Activated CD4-positive, alpha-beta T cell treated with anti-CD3 and anti-CD28 coated beads, Interleukin-2, amount 10 ng/mL, durations not matched to agents 24 days and 14 days (primary cell): ENCODE measurements around the gene ACOT7. TPM values are rescaled to one million over a fixed set of nuclear protein-coding genes. Genes with fewer than 3 reads are reported as not detected.

Source experiments
- DNase-seq: peaks from one replicate; pipeline ENCODE4 v3.0.0; 2022
- H3K27ac Mint-ChIP-seq: one replicate; pipeline ENCODE4 v1.8.0; 2022; ENCODE audit warnings: mild to moderate bottlenecking, mixed read lengths
- H3K27me3 Mint-ChIP-seq: one replicate; pipeline ENCODE4 v1.8.0; 2022; ENCODE audit warnings: mixed read lengths
- H3K36me3 Mint-ChIP-seq: one replicate; pipeline ENCODE4 v1.8.0; 2022; ENCODE audit warnings: low read depth, mild to moderate bottlenecking, mixed read lengths
- H3K4me1 Mint-ChIP-seq: one replicate; pipeline ENCODE4 v1.8.0; 2021; ENCODE audit warnings: mixed read lengths
- H3K4me3 Mint-ChIP-seq: one replicate; pipeline ENCODE4 v1.8.0; 2022; ENCODE audit warnings: mild to moderate bottlenecking, moderate library complexity, mixed read lengths
- H3K9me3 Mint-ChIP-seq: one replicate; pipeline ENCODE4 v1.8.0; 2021; ENCODE audit warnings: mixed read lengths
- intact Hi-C: fragments of 100-400 bp; cut with micrococcal nuclease; formaldehyde crosslinking; loops from one replicate; pipeline ENCODE4 v1.15.1; 2023
- total RNA-seq: library from RNA; stranded (reverse); gene quantifications from 2 replicates; pipeline ENCODE4 v1.2.3, GENCODE V29; 2022

The ACOT7 gene
- total RNA-seq, 1 donor from 2014 or later, result 133 TPM

GRCh38 chr1:6251233-6251632 is 142.3 kb downstream of the ACOT7 start:
- intact Hi-C loops, result no loop called here

GRCh38 chr1:6249739-6250689 is 143.6 kb downstream of the ACOT7 start:
- no peaks in the 10 kb centered on the region for H3K36me3 Mint-ChIP-seq

More at GRCh38 chr1:6251233-6251632, 142.3 kb downstream of the ACOT7 start:
- H3K27me3 Mint-ChIP-seq, result peaks cover 35% of the 10 kb centered on the region
- no peaks in the 10 kb centered on the region for H3K36me3 Mint-ChIP-seq
- no peak for DNase-seq
- H3K9me3 Mint-ChIP-seq, result no peaks in the 10 kb centered on the region
- no peak overlapping the region for H3K27ac Mint-ChIP-seq
- H3K4me1 Mint-ChIP-seq, result peaks cover 8% of the 10 kb centered on the region
- H3K4me3 Mint-ChIP-seq, result no peak overlapping the region

GRCh38 chr1:6248932-6249738 is 144.4 kb downstream of the ACOT7 start:
- no peaks in the 10 kb centered on the region for H3K9me3 Mint-ChIP-seq
- H3K27ac Mint-ChIP-seq, result no peak overlapping the region

More at GRCh38 chr1:6249739-6250689, 143.6 kb downstream of the ACOT7 start:
- peaks cover 10% of the 10 kb centered on the region for H3K4me1 Mint-ChIP-seq
- no peak overlapping the region for H3K4me3 Mint-ChIP-seq
- peaks cover 37% of the 10 kb centered on the region for H3K27me3 Mint-ChIP-seq
- DNase-seq, result no peak
- no peaks in the 10 kb centered on the region for H3K9me3 Mint-ChIP-seq
- intact Hi-C loops, result loop anchor here (5.0 kb wide), 2 partner anchors 172 to 237 kb away; partner anchors contain the start of gene ESPN
- H3K27ac Mint-ChIP-seq, result no peak overlapping the region

GRCh38 chr1:6248161-6248776 is 145.3 kb downstream of the ACOT7 start:
- peaks cover 52% of the 10 kb centered on the region for H3K27me3 Mint-ChIP-seq
- intact Hi-C loops, result loop anchor here (5.0 kb wide), 2 partner anchors 174 to 239 kb away; partner anchors contain the start of gene ESPN
- no peaks in the 10 kb centered on the region for H3K36me3 Mint-ChIP-seq
- H3K4me1 Mint-ChIP-seq, result peaks cover 15% of the 10 kb centered on the region
- DNase-seq, result no peak
- no peak overlapping the region for H3K4me3 Mint-ChIP-seq
- no peaks in the 10 kb centered on the region for H3K9me3 Mint-ChIP-seq
- H3K27ac Mint-ChIP-seq, result no peak overlapping the region

More at GRCh38 chr1:6248932-6249738, 144.4 kb downstream of the ACOT7 start:
- no peak for DNase-seq
- Mint-ChIP-seq H3K27me3 (peaks cover 43% of the 10 kb centered on the region), H3K36me3 (no peaks in the 10 kb centered on the region), H3K4me1 (peaks cover 15% of the 10 kb centered on the region), H3K4me3 (no peak overlapping the region)
- intact Hi-C loops, result loop anchor here (5.0 kb wide), 2 partner anchors 173 to 238 kb away; partner anchors contain the start of gene ESPN

DNA sequence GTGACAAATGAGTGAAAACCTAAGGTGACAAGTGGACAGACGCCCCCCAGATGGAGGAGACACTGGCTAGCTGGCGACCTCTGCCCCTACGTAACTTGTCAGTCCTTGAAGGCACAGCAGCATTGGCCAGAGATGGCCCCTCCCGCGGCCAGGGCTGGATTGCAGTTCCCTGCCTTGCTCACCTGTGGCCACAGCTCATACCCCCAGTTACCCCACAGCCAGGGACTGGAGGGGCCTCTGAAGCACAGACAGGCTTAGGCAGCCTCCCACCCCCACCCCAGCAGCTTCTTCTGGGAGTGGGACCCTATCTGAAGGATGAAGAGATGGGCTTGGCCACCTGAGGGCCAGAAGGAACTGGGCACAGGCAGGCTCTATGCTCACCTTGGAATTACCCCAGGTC is 145.9 kb downstream of the ACOT7 start:
- H3K36me3 Mint-ChIP-seq, result no peaks in the 10 kb centered on the region

DNA sequence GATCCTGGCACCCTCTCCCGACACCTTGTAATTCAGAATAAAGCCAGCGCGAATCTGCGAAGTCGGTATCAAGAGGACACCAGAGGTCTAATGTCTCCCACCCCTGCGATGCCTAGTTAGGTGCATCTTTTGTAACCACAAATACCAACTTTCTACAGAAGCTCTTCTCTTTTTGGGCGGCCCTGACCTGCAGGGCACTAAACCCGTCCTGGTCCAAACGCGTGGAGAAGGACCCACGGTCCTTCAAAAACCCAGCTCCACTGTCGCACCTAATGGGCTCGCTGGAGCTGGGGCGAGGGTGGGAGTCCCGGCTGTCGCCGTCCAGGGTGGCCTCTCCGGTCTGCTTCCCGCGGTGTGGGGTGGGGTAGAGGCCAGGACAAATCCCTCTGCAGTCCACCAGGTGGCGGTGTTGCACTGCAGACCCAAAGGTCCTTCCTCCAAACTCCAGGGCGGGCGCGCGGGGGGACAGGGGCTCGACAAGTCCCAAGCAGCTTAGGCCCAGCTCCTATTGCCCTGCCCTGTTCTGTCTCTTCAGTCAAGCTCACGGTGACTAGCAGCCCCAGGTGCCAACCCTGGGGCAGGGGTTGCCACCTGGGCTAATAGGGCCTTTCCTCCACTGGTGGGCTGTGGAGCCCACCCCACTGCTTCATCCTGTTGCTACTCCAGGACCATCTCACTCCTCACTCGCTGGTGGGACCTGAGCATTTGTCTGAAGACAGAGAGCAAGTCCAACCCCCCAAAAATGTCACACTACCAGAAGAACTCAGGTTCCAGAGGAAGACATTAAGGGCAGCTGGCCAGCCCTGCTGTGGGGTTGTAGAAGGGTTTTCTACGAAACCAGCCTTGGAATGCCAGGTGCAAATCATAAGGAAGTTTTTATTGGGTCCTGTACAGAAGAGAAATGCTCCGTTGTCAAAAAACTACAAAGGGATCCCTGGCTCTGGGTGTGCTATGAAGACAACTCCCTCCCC is 146.8 kb downstream of the ACOT7 start:
- H3K4me1 Mint-ChIP-seq, result peaks cover 15% of the 10 kb centered on the region
- DNase-seq, result peak; percentile 94
- no peaks in the 10 kb centered on the region for H3K9me3 Mint-ChIP-seq
- H3K27ac Mint-ChIP-seq, result peak overlapping the region; percentile 65
- no peaks in the 10 kb centered on the region for H3K36me3 Mint-ChIP-seq
- H3K27me3 Mint-ChIP-seq, result peaks cover 55% of the 10 kb centered on the region
- intact Hi-C loops, result loop anchor here (1.0 to 5.0 kb wide), 6 partner anchors 14 to 241 kb away; partner anchors contain the start of genes ESPN and GPR153
- peak overlapping the region; percentile 78 for H3K4me3 Mint-ChIP-seq

More for the DNA sequence above, 145.9 kb downstream of the ACOT7 start:
- DNase-seq, result no peak
- no peak overlapping the region for H3K27ac Mint-ChIP-seq
- H3K4me1 Mint-ChIP-seq, result peaks cover 15% of the 10 kb centered on the region
- no peaks in the 10 kb centered on the region for H3K9me3 Mint-ChIP-seq
- no peak overlapping the region for H3K4me3 Mint-ChIP-seq
- intact Hi-C loops, result loop anchor here (1.0 to 5.0 kb wide), 4 partner anchors 13 to 240 kb away; partner anchors contain the start of genes ESPN and GPR153
- peaks cover 55% of the 10 kb centered on the region for H3K27me3 Mint-ChIP-seq

DNA sequence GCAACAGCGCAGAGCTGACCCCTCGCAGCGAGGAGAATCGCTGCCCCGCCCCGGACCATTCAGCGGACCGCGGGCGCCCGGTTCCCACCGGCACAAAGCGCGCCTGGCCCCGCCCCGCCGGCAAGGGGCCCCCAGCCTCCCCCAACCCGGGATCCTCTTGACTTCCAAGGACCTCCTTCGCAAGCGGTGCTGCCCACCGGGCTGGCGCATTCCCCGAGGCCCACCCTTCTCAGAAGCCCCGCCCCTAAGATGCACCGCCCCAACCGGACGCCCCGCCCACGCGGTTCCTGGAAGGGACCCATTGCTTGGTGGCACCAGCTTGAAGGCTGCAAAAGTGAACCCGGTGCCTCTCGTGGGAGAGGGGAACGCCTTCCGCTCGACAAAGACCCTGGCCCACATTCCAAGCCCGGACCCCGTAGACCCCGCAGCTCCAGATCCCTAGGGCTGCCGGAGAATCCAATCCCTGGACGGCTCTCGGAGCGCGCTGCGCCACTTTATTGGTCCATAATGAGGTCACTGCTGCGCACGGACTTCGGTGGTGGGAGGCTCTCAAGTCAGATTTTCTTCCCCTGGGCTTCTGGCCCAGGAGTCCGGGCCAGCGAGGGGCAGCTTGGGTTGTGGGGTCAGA is 147.6 kb downstream of the ACOT7 start:
- H3K4me3 Mint-ChIP-seq, result peak overlapping the region; percentile 78
- H3K36me3 Mint-ChIP-seq, result peaks cover 4% of the 10 kb centered on the region
- H3K4me1 Mint-ChIP-seq, result peaks cover 21% of the 10 kb centered on the region
- no peak overlapping the region for H3K27ac Mint-ChIP-seq
- H3K9me3 Mint-ChIP-seq, result no peaks in the 10 kb centered on the region
- intact Hi-C loops, result loop anchor here (1.0 to 5.0 kb wide), 6 partner anchors 15 to 241 kb away; partner anchors contain the start of genes ESPN and GPR153
- peaks cover 59% of the 10 kb centered on the region for H3K27me3 Mint-ChIP-seq
- DNase-seq, result peak; percentile 92

DNA sequence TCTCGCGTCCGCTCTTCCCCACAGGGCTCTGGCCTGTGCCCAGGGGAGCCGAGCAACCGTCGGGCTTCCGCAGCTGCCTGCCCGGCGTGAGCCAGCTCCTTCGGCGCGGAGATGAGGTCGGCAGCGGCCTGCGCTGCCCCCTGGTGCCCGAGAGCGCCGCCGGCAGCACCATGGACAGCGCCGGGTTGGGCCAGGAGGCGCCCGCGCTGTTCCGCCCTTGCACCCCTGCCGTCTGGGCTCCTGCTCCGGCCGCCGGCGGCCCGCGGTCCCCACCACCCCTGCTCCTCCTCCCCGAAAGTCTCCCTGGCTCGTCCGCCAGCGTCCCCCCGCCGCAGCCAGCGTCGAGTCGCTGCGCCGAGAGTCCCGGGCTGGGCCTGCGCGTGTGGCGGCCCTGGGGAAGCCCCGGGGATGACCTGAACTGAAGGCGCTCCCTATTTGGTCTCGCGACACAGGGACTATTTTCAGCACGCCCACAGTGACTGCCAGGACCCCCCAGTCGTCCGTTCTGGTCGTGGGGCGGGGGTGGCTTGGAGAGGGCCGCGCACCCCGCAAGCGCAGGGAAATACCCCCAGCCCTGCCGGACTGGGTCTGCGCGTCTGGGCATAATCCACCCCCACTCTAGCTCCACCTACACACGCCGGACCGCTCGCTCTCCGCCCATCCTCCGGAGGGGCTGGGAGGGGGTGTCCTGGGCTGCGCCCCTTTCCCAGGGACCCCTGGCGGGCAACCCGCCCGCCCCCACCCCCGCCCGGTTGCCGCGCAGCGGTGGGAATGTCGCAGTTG is 148.3 kb downstream of the ACOT7 start:
- peaks cover 4% of the 10 kb centered on the region for H3K36me3 Mint-ChIP-seq
- H3K4me1 Mint-ChIP-seq, result peaks cover 21% of the 10 kb centered on the region
- H3K27me3 Mint-ChIP-seq, result peaks cover 60% of the 10 kb centered on the region
- H3K4me3 Mint-ChIP-seq, result no peak overlapping the region
- DNase-seq, result peak; percentile 96
- intact Hi-C loops, result loop anchor here (1.0 to 5.0 kb wide), 3 partner anchors 137 to 242 kb away; partner anchors contain the start of gene ESPN
- H3K9me3 Mint-ChIP-seq, result no peaks in the 10 kb centered on the region
- H3K27ac Mint-ChIP-seq, result no peak overlapping the region

- Mint-ChIP-seq H3K9me3 (no peaks in the 10 kb centered on the region), H3K36me3 (peaks cover 4% of the 10 kb centered on the region), H3K4me3 (peak overlapping the region; percentile 26), H3K27me3 (peaks cover 62% of the 10 kb centered on the region), H3K4me1 (peaks cover 19% of the 10 kb centered on the region), H3K27ac (peak overlapping the region; percentile 51)
- intact Hi-C loops, result loop anchor here (1.0 to 5.0 kb wide), 3 partner anchors 136 to 243 kb away; partner anchors contain the start of gene ESPN
- DNase-seq, result no peak
Measured at GRCh38 chr1:6244401-6245049, 149.0 kb downstream of the ACOT7 start.

GRCh38 chr1:6243993-6244392 is 149.6 kb downstream of the ACOT7 start, which contains the start of gene HES3:
Gene HES3, plus strand, starts transcription at chr1:6244179. Its CDS starts 187 bp downstream, at chr1:6244366.
- DNase-seq, result no peak
- Mint-ChIP-seq H3K36me3 (peaks cover 4% of the 10 kb centered on the region), H3K4me1 (peaks cover 22% of the 10 kb centered on the region), H3K27ac (peak within 1 kb of the TSS; percentile 51), H3K27me3 (peaks cover 67% of the 10 kb centered on the region), H3K4me3 (peak within 1 kb of the TSS; percentile 26), H3K9me3 (no peaks in the 10 kb centered on the region)
- intact Hi-C loops, result no loop called here
